K562 (cell line): ENCODE data around the gene SAMD11. TPM values are rescaled to one million over a fixed set of nuclear protein-coding genes. Genes with fewer than 3 reads are reported as not detected.

ENCODE experiments used
- ATAC-seq: fragments of 200-7000 bp; cut with Tn5 transposase; 3 replicates; pipeline ENCODE4 v1.9.1; 2020; ENCODE audit warnings: moderate library complexity
- BruUV-seq: library from RNA; stranded (reverse); fragments of 400-500 nt; replicated peaks from 2 replicates; lab custom pipeline; 2021; lab: Mats Ljungman, UMichigan
- CTCF ChIA-PET: fragments of 300-600 bp; formaldehyde crosslinking; extraction: SDS; loops from one replicate; lab custom pipeline; 2021; ENCODE audit warnings: low intra/inter-chr PET ratio; lab: Yijun Ruan, JAX
- POLR2A ChIA-PET: fragments of 300-600, 350-650 bp; sonication (Branson Sonifier 250); formaldehyde crosslinking; extraction: SDS; loops from one replicate; lab custom pipeline; 2021; ENCODE audit warnings: antibody characterized with exemption, inconsistent platforms; lab: Yijun Ruan, JAX
- DNase-seq, 4 experiments: peaks; one replicate each; pipeline versions ENCODE4 v3.0.0 to v3.0.0-alpha.2; 2011 to 2018; ENCODE audit warnings: low spot score in 3 of 4, mixed read lengths in 3 of 4; ENCODE audit errors: extremely low read depth in 1 of 4
- FAIRE-seq: peaks from 2 replicates; lab custom pipeline; 2011; peaks lifted over from hg19 to GRCh38; lab: Jason Lieb, UNC
- H2AFZ ChIP-seq: 2 replicates; pipeline ENCODE4 v1.6.0; 2011; ENCODE audit warnings: low read depth, low read length, control low read depth, inconsistent platforms
- H3K27ac ChIP-seq: fragments of 200-600 bp; 3 replicates; pipeline ENCODE4 v1.8.0; 2011; ENCODE audit warnings: low read depth, mild to moderate bottlenecking, control low read depth, inconsistent platforms, low read length, moderate library complexity, mixed read lengths; ENCODE audit errors: extremely low read depth
- H3K27me3 ChIP-seq, 2 experiments: fragments of 300-600 bp in 1 of 2; 2 replicates in 1 of 2; 3 replicates in 1 of 2; pipeline versions ENCODE4 v1.6.0 to v1.8.0; 2011; ENCODE audit warnings: inconsistent platforms in 2 of 2, low read length in 2 of 2, mild to moderate bottlenecking in 1 of 2, mixed read lengths in 1 of 2, moderate library complexity in 1 of 2; ENCODE audit not compliant: control insufficient read depth in 2 of 2, insufficient read depth in 2 of 2
- H3K36me3 ChIP-seq: fragments of 300-600 bp; 3 replicates; pipeline ENCODE4 v1.8.0; 2011; ENCODE audit warnings: mild to moderate bottlenecking, low read length, inconsistent platforms; ENCODE audit not compliant: control insufficient read depth, insufficient read depth
- H3K4me1 ChIP-seq, 2 experiments: fragments of 200-600 bp in 1 of 2; replicated peaks in 1 of 2; 2 replicates in 1 of 2; 3 replicates in 1 of 2; pipeline versions ENCODE4 v1.5.1 to v1.8.0; 2011; ENCODE audit warnings: inconsistent platforms in 2 of 2, low read length in 2 of 2, mild to moderate bottlenecking in 1 of 2, mixed read lengths in 1 of 2, moderate library complexity in 1 of 2; ENCODE audit not compliant: control insufficient read depth in 2 of 2, insufficient read depth in 2 of 2
- H3K4me2 ChIP-seq: 2 replicates; pipeline ENCODE4 v1.6.1; 2011; ENCODE audit warnings: low read length, control low read depth, inconsistent platforms, mixed read lengths; ENCODE audit not compliant: insufficient read depth
- H3K4me3 ChIP-seq: fragments of 200-600 bp; sonication (generic), shearing (Covaris generic); 2 replicates; pipeline ENCODE4 v1.5.1; 2016; ENCODE audit warnings: control low read depth, inconsistent platforms
- H3K79me2 ChIP-seq: fragments of 200-600 bp; 3 replicates; pipeline ENCODE4 v1.8.0; 2011; ENCODE audit warnings: low read length, inconsistent platforms; ENCODE audit not compliant: control insufficient read depth, insufficient read depth
- H3K9ac ChIP-seq, 2 experiments: 2 replicates each; pipeline versions ENCODE4 v1.6.0 to v1.6.1; 2011; ENCODE audit warnings: low read depth in 2 of 2, low read length in 2 of 2, control low read depth in 1 of 2, inconsistent platforms in 1 of 2, mild to moderate bottlenecking in 1 of 2, mixed read lengths in 1 of 2; ENCODE audit not compliant: insufficient read depth in 1 of 2
- H3K9me1 ChIP-seq: one replicate; pipeline ENCODE4 v1.6.0; 2011; ENCODE audit warnings: inconsistent platforms, mild to moderate bottlenecking, low read length, moderate library complexity; ENCODE audit not compliant: control insufficient read depth, insufficient read depth
- H3K9me3 ChIP-seq: replicated peaks from 2 replicates; pipeline ENCODE4 v1.5.1; 2011; ENCODE audit warnings: low read depth, low read length, inconsistent platforms; ENCODE audit not compliant: control insufficient read depth, insufficient read depth
- H4K20me1 ChIP-seq: replicated peaks from 2 replicates; pipeline ENCODE4 v1.6.1; 2011; ENCODE audit warnings: low read length, inconsistent platforms, mixed read lengths; ENCODE audit not compliant: control insufficient read depth, insufficient read depth
- ARID1B ChIP-seq: fragments of 450-650 bp; IDR thresholded peaks from 2 replicates; pipeline ENCODE4 v1.6.1; 2016; ENCODE audit warnings: antibody characterized with exemption, mild to moderate bottlenecking, inconsistent platforms
- BRD9 ChIP-seq: fragments of 450-650 bp; IDR thresholded peaks from 2 replicates; pipeline ENCODE4 v1.6.1; 2018; ENCODE audit warnings: low read depth; ENCODE audit not compliant: partially characterized antibody
- ELK3 ChIP-seq: fragments of 450-650 bp; formaldehyde crosslinking; IDR thresholded peaks from 2 replicates; pipeline ENCODE4 v1.4.0; 2020; ENCODE audit warnings: mild to moderate bottlenecking
- HDAC8 ChIP-seq: fragments of 450-650 bp; IDR thresholded peaks from 2 replicates; pipeline ENCODE4 v1.6.1; 2016; ENCODE audit warnings: mild to moderate bottlenecking, missing genetic modification characterization, moderate library complexity, missing compliant biosample characterization
- MECOM ChIP-seq: fragments of 250-450 bp; sonication (Bioruptor Pico); IDR thresholded peaks from 2 replicates; pipeline ENCODE4 v1.8.0; 2022; ENCODE audit warnings: inconsistent platforms
- NFE2 ChIP-seq: IDR thresholded peaks from 2 replicates; pipeline ENCODE4 v1.6.1; 2014; ENCODE audit warnings: antibody characterized with exemption, low read depth
- PCBP1 ChIP-seq: fragments of 200-400 bp; formaldehyde crosslinking; IDR thresholded peaks from 2 replicates; pipeline ENCODE4 v1.6.1; 2018; ENCODE audit warnings: mild to moderate bottlenecking, low read depth, low read length; ENCODE audit not compliant: poor library complexity, severe bottlenecking
- RFX1 ChIP-seq: fragments of 450-650 bp; IDR thresholded peaks from 2 replicates; pipeline ENCODE4 v1.6.1; 2016; ENCODE audit warnings: mild to moderate bottlenecking, moderate library complexity
- SMAD1 ChIP-seq: fragments of 150-350 bp; IDR thresholded peaks from 2 replicates; pipeline ENCODE4 v1.6.1; 2014; ENCODE audit warnings: low read length, low read depth; ENCODE audit not compliant: partially characterized antibody
- SREBF2 ChIP-seq: sonication (generic); formaldehyde crosslinking; IDR thresholded peaks from 2 replicates; pipeline ENCODE4 v1.4.0; 2020; ENCODE audit warnings: mild to moderate bottlenecking, missing genetic modification reagents
- TARDBP ChIP-seq: fragments of 450-650 bp; IDR thresholded peaks from 2 replicates; pipeline ENCODE4 v1.6.1; 2016
- ZNF217 ChIP-seq: sonication (generic); formaldehyde crosslinking; IDR thresholded peaks from 2 replicates; pipeline ENCODE4 v1.8.0; 2022; ENCODE audit warnings: mild to moderate bottlenecking, missing genetic modification reagents
- ZNF311 ChIP-seq: fragments of 250-450 bp; sonication (Bioruptor Pico); IDR thresholded peaks from 2 replicates; pipeline ENCODE4 v1.4.0; 2020; ENCODE audit warnings: mild to moderate bottlenecking, moderate library complexity
- ZNF347 ChIP-seq: fragments of 450-650 bp; formaldehyde crosslinking; IDR thresholded peaks from 2 replicates; pipeline ENCODE4 v1.4.0; 2020; ENCODE audit warnings: low read depth, mild to moderate bottlenecking, moderate library complexity
- WGBS: fragments of 100-300 bp; shearing (Covaris generic); methylation state at CpG from one replicate; pipeline ENCODE4 v1.1.6; 2016; ENCODE audit warnings: low coverage, mixed read lengths; ENCODE audit not compliant: insufficient coverage; ENCODE audit errors: missing lambda C conversion rate; 5-methylcytosine and 5-hydroxymethylcytosine counted together
- in situ Hi-C: fragments of 300-500 bp; cut with MboI; formaldehyde crosslinking; loops from 4 replicates; pipeline ENCODE4 v1.15.0; 2018; ENCODE audit warnings: inconsistent platforms, mixed read lengths
- intact Hi-C: fragments of 100-400 bp; cut with micrococcal nuclease; formaldehyde crosslinking; loops from 2 replicates; pipeline ENCODE4 v1.14.2; 2022
- polyA plus RNA-seq, 8 experiments: library from polyadenylated mRNA; depleted of rRNA in 4 of 8; stranded (reverse) in 5 of 8; unstranded in 3 of 8; fragments of >200 nt; fragmentation: Nextera tagmentation in 2 of 8; fragmentation: Illumina TruSeq in 1 of 8; extraction: Ambion mirVana in 2 of 8; extraction: Trizol in 1 of 8; gene quantifications; 2 replicates each; pipeline versions ENCODE4 v1.2.1 to v1.2.3, GENCODE V29; 2011 to 2014; ENCODE audit warnings: inconsistent platforms in 1 of 8, missing spikeins in 1 of 8
- total RNA-seq, 7 experiments: library from RNA; depleted of rRNA in 6 of 7; stranded (reverse); fragments of >200 nt in 6 of 7; fragmentation: Illumina TruSeq in 2 of 7; extraction: Trizol in 2 of 7; gene quantifications; 2 replicates each; pipeline versions ENCODE4 v1.2.1 to v1.2.3, GENCODE V29; 2011 to 2021; ENCODE audit warnings: low replicate concordance in 1 of 7

Gene SAMD11
- total and polyA plus RNA-seq, 9 of the 15 experiments (the other 6 are each of a cell fraction or from before 2014, with no cell fraction given) = 0.07 to 0.82 (median 0.11) TPM; not detected in 2

GRCh38 chr1:927234-927633, 3.5 kb downstream of the SAMD11 start:
- 9% methylated on average over 8 of the region's 9 CpGs for WGBS
- BruUV-seq = no TSS peak
- Histone ChIP-seq H3K4me2 (no peak overlapping the region), H3K9me3 (no peaks in the 10 kb centered on the region), H3K9me1 (no peaks in the 10 kb centered on the region), H3K79me2 (no peaks in the 10 kb centered on the region), H3K36me3 (no peaks in the 10 kb centered on the region), H3K27ac (no peak overlapping the region), H3K4me1 (peaks cover 5 to 83% of the 10 kb centered on the region in 2 experiments; a peak in 4 of 5 replicates), H4K20me1 (peaks cover 46% of the 10 kb centered on the region), H3K27me3 (peaks cover 43 to 85% of the 10 kb centered on the region in 2 experiments), H3K4me3 (no peak overlapping the region), H2AFZ (no peak overlapping the region), H3K9ac (no peak overlapping the region)
- no peak for DNase-seq
- in situ Hi-C loops = no loop called here
- FAIRE-seq = no peak
- TF ChIP-seq ZNF217 (CRISPR knock-in tag) (no peak), ZNF311 (no peak), BRD9 (no peak), MECOM (CRISPR knock-in tag) (no peak), PCBP1 (no peak), RFX1 (no peak), ELK3 (CRISPR knock-in tag) (no peak), TARDBP (no peak), SREBF2 (CRISPR knock-in tag) (no peak), HDAC8 (tag) (no peak), NFE2 (no peak), ARID1B (no peak), ZNF347 (no peak), SMAD1 (no peak)
- intact Hi-C loops = no loop called here
- ChIA-PET CTCF (no interaction called here), POLR2A (interaction anchor here (0.6 kb wide), 1 partner anchor 87 kb away, joined by 3 read pairs; no protein-coding TSS in a partner anchor)
- ATAC-seq = no peak
